Measurements from ENCODE around the gene CDH13.

The CDH13 gene

GRCh38 chr16:83762992-83763358 is 1136.2 kb downstream of the CDH13 start:
- no peak overlapping the region for H3K23ac ChIP-seq (ENCODE audit: low read length)
- no peak overlapping the region for H4K12ac ChIP-seq (ENCODE audit: low read depth, low read length)
- no peak overlapping the region for H2BK5ac ChIP-seq (ENCODE audit: low read depth, low read length, poor library complexity)
- no peak overlapping the region for H2AK5ac ChIP-seq (ENCODE audit: low read length)
- H3K4me1 ChIP-seq (ENCODE audit: control insufficient read depth in 1 of 2, insufficient read depth in 2 of 2, low read length in 2 of 2) = no peaks in the 10 kb centered on the region
- H3K4ac ChIP-seq (ENCODE audit: low read depth, low read length) = no peak overlapping the region
- WGBS (ENCODE audit: extremely low coverage, insufficient coverage, insufficient read length) = no CpG with 5 or more reads among the region's 5 CpGs
- no peak overlapping the region for H2BK12ac ChIP-seq (ENCODE audit: low read length)
- no peak overlapping the region for H3K27ac ChIP-seq (ENCODE audit: low read depth, low read length)
- no peak overlapping the region for H3K9ac ChIP-seq (ENCODE audit: low read length)
- H2BK120ac ChIP-seq (ENCODE audit: insufficient read depth, low read length, poor library complexity) = no peak overlapping the region
- H3K79me1 ChIP-seq (ENCODE audit: low read length) = no peaks in the 10 kb centered on the region
- H3K9me3 ChIP-seq (ENCODE audit: insufficient read depth, low read depth, low read length) = no peaks in the 10 kb centered on the region
- no peak overlapping the region for H2AFZ ChIP-seq (ENCODE audit: insufficient read depth, low read length, poor library complexity)
- H3K14ac ChIP-seq (ENCODE audit: low read length) = no peak overlapping the region
- H3K4me3 ChIP-seq (ENCODE audit: low read depth, low read length) = no peak overlapping the region
- no peak overlapping the region for H3K18ac ChIP-seq (ENCODE audit: low read length)
- DNase-seq = no peak
- no peak overlapping the region for H4K8ac ChIP-seq (ENCODE audit: low read depth, low read length)
- no peaks in the 10 kb centered on the region for H3K36me3 ChIP-seq (ENCODE audit: control insufficient read depth in 1 of 2, insufficient read depth in 2 of 2, low read length in 2 of 2)
- H3K27me3 ChIP-seq (ENCODE audit: insufficient read depth, low read length) = no peaks in the 10 kb centered on the region
- no peak overlapping the region for H4K91ac ChIP-seq (ENCODE audit: low read depth, low read length)
- H3K79me2 ChIP-seq (ENCODE audit: control insufficient read depth, insufficient read depth, low read length, poor library complexity) = no peaks in the 10 kb centered on the region
- H3K4me2 ChIP-seq (ENCODE audit: low read length) = no peak overlapping the region

GRCh38 chr16:83768986-83769385 is 1142.2 kb downstream of the CDH13 start:
- Histone ChIP-seq H3K14ac (ENCODE audit: low read length) (no peak overlapping the region), H2BK120ac (ENCODE audit: insufficient read depth, low read length, poor library complexity) (no peak overlapping the region), H3K79me1 (ENCODE audit: low read length) (no peaks in the 10 kb centered on the region), H2AFZ (ENCODE audit: insufficient read depth, low read length, poor library complexity) (no peak overlapping the region), H3K9ac (ENCODE audit: low read length) (no peak overlapping the region), H2BK12ac (ENCODE audit: low read length) (no peak overlapping the region), H2AK5ac (ENCODE audit: low read length) (no peak overlapping the region), H4K8ac (ENCODE audit: low read depth, low read length) (no peak overlapping the region), H3K23ac (ENCODE audit: low read length) (no peak overlapping the region), H3K79me2 (ENCODE audit: control insufficient read depth, insufficient read depth, low read length, poor library complexity) (no peaks in the 10 kb centered on the region), H3K9me3 (ENCODE audit: insufficient read depth, low read depth, low read length) (no peaks in the 10 kb centered on the region), H2BK5ac (ENCODE audit: low read depth, low read length, poor library complexity) (no peak overlapping the region), H4K12ac (ENCODE audit: low read depth, low read length) (no peak overlapping the region), H3K4ac (ENCODE audit: low read depth, low read length) (no peak overlapping the region), H3K4me2 (ENCODE audit: low read length) (no peak overlapping the region), H3K36me3 (ENCODE audit: control insufficient read depth in 1 of 2, insufficient read depth in 2 of 2, low read length in 2 of 2) (no peaks in the 10 kb centered on the region), H3K27me3 (ENCODE audit: insufficient read depth, low read length) (no peaks in the 10 kb centered on the region), H3K18ac (ENCODE audit: low read length) (no peak overlapping the region), H3K4me1 (ENCODE audit: control insufficient read depth in 1 of 2, insufficient read depth in 2 of 2, low read length in 2 of 2) (no peaks in the 10 kb centered on the region), H3K27ac (ENCODE audit: low read depth, low read length) (no peak overlapping the region), H3K4me3 (ENCODE audit: low read depth, low read length) (no peak overlapping the region), H4K91ac (ENCODE audit: low read depth, low read length) (no peak overlapping the region)
- WGBS (ENCODE audit: extremely low coverage, insufficient coverage, insufficient read length) = no CpG with 5 or more reads among the region's 2 CpGs
- DNase-seq = no peak

GRCh38 chr16:83769397-83770008 is 1142.7 kb downstream of the CDH13 start:
- Histone ChIP-seq H3K23ac (ENCODE audit: low read length) (no peak overlapping the region), H2BK12ac (ENCODE audit: low read length) (no peak overlapping the region), H3K4me3 (ENCODE audit: low read depth, low read length) (no peak overlapping the region), H2AK5ac (ENCODE audit: low read length) (no peak overlapping the region), H3K9me3 (ENCODE audit: insufficient read depth, low read depth, low read length) (no peaks in the 10 kb centered on the region), H3K4me1 (ENCODE audit: control insufficient read depth in 1 of 2, insufficient read depth in 2 of 2, low read length in 2 of 2) (no peaks in the 10 kb centered on the region), H3K18ac (ENCODE audit: low read length) (no peak overlapping the region), H3K79me1 (ENCODE audit: low read length) (no peaks in the 10 kb centered on the region), H3K9ac (ENCODE audit: low read length) (no peak overlapping the region), H3K14ac (ENCODE audit: low read length) (no peak overlapping the region), H3K36me3 (ENCODE audit: control insufficient read depth in 1 of 2, insufficient read depth in 2 of 2, low read length in 2 of 2) (no peaks in the 10 kb centered on the region), H3K27me3 (ENCODE audit: insufficient read depth, low read length) (no peaks in the 10 kb centered on the region), H4K91ac (ENCODE audit: low read depth, low read length) (no peak overlapping the region), H2AFZ (ENCODE audit: insufficient read depth, low read length, poor library complexity) (no peak overlapping the region), H4K12ac (ENCODE audit: low read depth, low read length) (no peak overlapping the region), H3K79me2 (ENCODE audit: control insufficient read depth, insufficient read depth, low read length, poor library complexity) (no peaks in the 10 kb centered on the region), H3K4ac (ENCODE audit: low read depth, low read length) (no peak overlapping the region), H3K4me2 (ENCODE audit: low read length) (no peak overlapping the region), H3K27ac (ENCODE audit: low read depth, low read length) (no peak overlapping the region), H4K8ac (ENCODE audit: low read depth, low read length) (no peak overlapping the region), H2BK5ac (ENCODE audit: low read depth, low read length, poor library complexity) (no peak overlapping the region), H2BK120ac (ENCODE audit: insufficient read depth, low read length, poor library complexity) (no peak overlapping the region)
- DNase-seq = no peak
- WGBS (ENCODE audit: extremely low coverage, insufficient coverage, insufficient read length) = no CpG with 5 or more reads among the region's 5 CpGs

GRCh38 chr16:83771306-83771942 is 1144.7 kb downstream of the CDH13 start:
- no peak overlapping the region for H3K27ac ChIP-seq (ENCODE audit: low read depth, low read length)
- no peak overlapping the region for H3K18ac ChIP-seq (ENCODE audit: low read length)
- H4K12ac ChIP-seq (ENCODE audit: low read depth, low read length) = no peak overlapping the region
- H3K36me3 ChIP-seq (ENCODE audit: control insufficient read depth in 1 of 2, insufficient read depth in 2 of 2, low read length in 2 of 2) = no peaks in the 10 kb centered on the region
- DNase-seq = no peak
- no peak overlapping the region for H4K8ac ChIP-seq (ENCODE audit: low read depth, low read length)
- no peaks in the 10 kb centered on the region for H3K9me3 ChIP-seq (ENCODE audit: insufficient read depth, low read depth, low read length)
- H2AK5ac ChIP-seq (ENCODE audit: low read length) = no peak overlapping the region
- no peak overlapping the region for H2BK5ac ChIP-seq (ENCODE audit: low read depth, low read length, poor library complexity)
- no peaks in the 10 kb centered on the region for H3K79me1 ChIP-seq (ENCODE audit: low read length)
- no peak overlapping the region for H3K9ac ChIP-seq (ENCODE audit: low read length)
- no peak overlapping the region for H3K4me3 ChIP-seq (ENCODE audit: low read depth, low read length)
- H3K27me3 ChIP-seq (ENCODE audit: insufficient read depth, low read length) = no peaks in the 10 kb centered on the region
- H4K91ac ChIP-seq (ENCODE audit: low read depth, low read length) = no peak overlapping the region
- no peak overlapping the region for H2BK12ac ChIP-seq (ENCODE audit: low read length)
- no peak overlapping the region for H3K23ac ChIP-seq (ENCODE audit: low read length)
- WGBS (ENCODE audit: extremely low coverage, insufficient coverage, insufficient read length) = no CpG with 5 or more reads among the region's 5 CpGs
- H3K4me1 ChIP-seq (ENCODE audit: control insufficient read depth in 1 of 2, insufficient read depth in 2 of 2, low read length in 2 of 2) = no peaks in the 10 kb centered on the region
- no peak overlapping the region for H3K4me2 ChIP-seq (ENCODE audit: low read length)
- H3K14ac ChIP-seq (ENCODE audit: low read length) = no peak overlapping the region
- H2AFZ ChIP-seq (ENCODE audit: insufficient read depth, low read length, poor library complexity) = no peak overlapping the region
- no peak overlapping the region for H3K4ac ChIP-seq (ENCODE audit: low read depth, low read length)
- H2BK120ac ChIP-seq (ENCODE audit: insufficient read depth, low read length, poor library complexity) = no peak overlapping the region
- H3K79me2 ChIP-seq (ENCODE audit: control insufficient read depth, insufficient read depth, low read length, poor library complexity) = no peaks in the 10 kb centered on the region

All from trophoblast cell (in vitro differentiated cells and primary cell).